GM18505 (cell line): ENCODE measurements around the gene COG3.

Experiments used
- ATAC-seq: cut with Tn5 transposase; IDR thresholded peaks from one replicate; pipeline ENCODE4 v1.9.1; 2021; ENCODE audit not compliant: unreplicated experiment
- POLR2A ChIP-seq: IDR thresholded peaks from 4 replicates; pipeline ENCODE4 v1.6.1; 2011; ENCODE audit warnings: borderline replicate concordance; ENCODE audit not compliant: insufficient read depth, insufficient read length; ENCODE audit errors: extremely low read depth

The COG3 gene

DNA sequence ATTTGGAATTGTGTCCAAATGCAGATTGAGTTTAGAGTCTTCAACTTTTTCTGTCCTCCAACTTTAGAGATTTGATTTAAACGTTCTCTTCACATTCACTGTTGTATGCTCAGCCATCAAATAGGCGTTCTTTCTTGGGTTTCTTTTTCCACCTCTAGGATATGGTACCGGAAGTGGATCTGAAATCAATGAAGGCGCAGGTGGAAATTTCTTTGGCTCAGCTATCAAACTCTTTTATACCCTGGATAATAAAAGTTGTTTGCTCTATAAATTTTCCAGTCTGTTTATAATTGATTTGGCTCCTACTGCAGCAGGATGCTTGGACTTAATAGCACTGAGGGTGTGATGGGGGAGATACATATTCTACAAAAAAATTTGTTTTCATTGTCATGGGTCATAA lies 1.6 kb downstream of the COG3 start:
- no peak for TF ChIP-seq POLR2A
- no peak for ATAC-seq

DNA sequence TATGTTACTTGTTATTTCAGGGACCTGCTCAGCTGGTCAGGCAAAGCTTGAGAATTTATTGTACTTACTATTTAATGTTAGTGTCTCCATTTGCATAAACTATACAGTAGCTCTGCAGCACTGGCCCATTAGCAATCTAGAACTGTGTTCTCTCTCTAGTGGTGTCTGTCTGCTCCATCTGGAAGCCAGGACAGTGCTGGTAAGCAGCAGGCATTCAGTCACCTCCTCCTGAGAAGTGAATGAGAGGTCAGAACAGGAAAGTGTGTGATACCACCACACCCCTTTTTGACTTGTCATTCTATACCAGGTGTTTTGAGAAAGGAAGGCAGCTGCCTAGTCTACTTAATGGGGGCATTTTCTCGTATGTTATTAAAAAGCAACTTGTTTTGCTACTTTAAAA lies 3.9 kb downstream of the COG3 start:
- TF ChIP-seq POLR2A, result no peak
- ATAC-seq, result no peak

DNA sequence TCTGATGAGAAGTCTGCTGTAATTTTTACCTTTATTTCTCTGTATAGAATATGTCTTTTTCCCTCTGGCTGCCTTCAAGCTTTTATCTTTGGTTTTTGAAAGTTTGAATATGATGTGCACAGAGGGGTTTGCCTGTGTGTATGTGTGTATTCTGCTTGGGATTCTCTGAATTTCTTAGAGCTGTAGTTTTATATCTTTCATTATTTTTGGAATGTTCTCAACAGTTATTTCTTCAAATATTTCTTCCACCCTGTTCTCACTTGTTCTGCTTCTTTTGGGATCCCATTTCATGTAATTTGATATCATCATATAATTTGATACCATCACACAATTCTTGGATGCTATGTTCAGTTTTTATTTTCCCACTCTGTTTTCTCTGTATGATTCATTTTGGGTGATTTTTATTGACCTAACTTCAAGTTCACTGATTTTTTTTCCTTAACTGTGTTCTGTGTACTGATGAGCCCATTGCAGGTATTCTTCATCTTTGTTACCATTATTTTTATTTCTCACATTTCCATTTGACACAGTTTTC lies 7.5 kb downstream of the COG3 start:
- TF ChIP-seq POLR2A, result no peak
- no peak for ATAC-seq

DNA sequence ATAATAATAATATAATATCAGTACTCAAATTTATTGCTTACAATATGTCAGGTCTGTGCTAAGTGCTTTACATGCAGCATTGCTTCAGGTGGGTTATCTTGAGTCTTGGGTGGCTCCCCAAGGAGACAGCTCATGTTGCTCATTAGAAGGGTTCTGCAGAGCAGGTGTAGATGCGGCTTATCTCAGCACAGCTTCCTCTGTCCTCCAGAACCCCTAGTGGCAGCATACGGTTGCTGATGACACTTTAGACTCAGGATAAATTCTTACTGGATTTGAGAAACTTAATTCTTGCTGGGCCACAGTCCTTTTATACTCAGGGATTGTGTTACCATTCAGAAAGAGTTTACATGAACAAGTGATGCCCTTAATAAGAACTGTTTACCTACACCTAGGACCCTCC lies 8.9 kb downstream of the COG3 start:
- TF ChIP-seq POLR2A, result no peak
- ATAC-seq, result no peak

DNA sequence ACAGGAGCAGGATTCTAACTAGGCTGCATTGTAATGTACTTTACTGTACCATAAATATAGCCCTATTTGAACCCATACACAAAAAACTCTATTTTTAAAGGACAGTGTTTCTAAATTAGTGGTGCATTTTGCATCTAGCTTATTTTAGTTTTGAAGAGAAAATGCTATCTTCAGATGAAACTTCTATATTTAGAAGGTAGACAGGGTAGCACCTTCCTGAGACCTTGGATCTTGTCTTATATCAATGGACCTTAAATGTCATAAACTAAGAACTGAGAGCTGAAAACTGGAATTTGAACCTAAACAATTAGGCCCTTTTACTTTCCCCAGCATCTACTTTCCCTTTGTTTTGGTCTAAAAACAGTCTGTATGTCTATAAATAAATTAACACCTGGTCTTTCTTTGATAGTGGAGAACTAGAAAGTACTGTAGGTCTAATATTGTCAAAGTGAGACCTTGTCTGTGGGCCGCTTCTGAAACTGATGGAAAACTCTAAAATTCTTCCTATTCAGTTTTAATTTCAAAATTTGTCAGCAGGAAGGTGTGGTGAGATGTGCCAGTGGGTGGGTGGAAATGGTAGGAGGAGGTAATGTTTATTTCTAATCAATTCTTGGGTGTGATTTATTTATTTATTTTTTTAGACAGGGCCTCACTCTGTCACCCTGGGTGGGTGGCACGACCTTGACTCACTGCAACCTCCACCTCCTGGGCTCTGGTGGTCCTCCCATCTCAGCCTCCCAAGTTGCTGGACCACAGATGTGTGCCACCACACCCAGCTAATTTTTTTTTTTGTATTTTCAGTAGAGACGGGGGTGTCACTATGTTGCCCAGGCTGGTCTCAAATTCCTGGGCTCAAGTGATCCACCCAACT lies 10.1 kb downstream of the COG3 start:
- TF ChIP-seq POLR2A, result no peak
- ATAC-seq, result no peak

DNA sequence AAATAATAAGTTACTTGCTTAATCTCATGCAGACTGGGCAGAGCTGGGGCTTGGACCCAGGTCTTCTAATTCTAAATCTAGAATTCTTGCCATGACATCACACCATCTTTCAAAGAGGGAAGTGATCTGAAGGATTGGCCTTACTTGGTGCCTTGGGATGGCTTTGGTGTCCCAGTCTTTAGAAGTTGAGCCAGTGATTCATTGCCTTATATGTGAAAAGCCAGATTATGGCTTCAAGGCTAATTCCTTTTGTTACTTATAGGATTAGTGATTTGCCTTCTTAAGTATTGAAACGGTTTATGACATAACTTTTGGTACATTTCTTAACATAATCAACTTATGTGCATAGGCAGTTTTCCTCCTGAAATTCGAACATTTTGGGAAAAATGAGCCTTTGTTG lies 14.9 kb downstream of the COG3 start:
- TF ChIP-seq POLR2A, result no peak
- ATAC-seq, result no peak

DNA sequence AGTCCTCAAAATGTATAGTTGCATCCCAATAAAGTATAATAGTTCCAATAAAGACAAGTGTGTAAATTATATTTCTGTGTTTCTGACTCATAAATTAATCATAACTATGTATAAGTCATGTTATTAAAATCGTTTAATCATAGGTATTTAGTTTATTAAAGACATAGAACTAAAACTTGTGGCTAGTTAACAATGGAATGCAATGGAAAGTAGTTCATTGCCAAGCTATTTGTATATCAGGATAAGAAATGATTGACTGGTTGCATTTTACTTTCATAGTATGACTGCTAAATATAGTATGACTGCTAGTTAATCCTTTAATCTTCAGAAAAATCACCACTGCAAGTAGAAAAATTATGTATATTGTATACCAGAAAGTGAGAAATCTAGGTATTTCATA lies 16.9 kb downstream of the COG3 start:
- TF ChIP-seq POLR2A, result no peak
- no peak for ATAC-seq

DNA sequence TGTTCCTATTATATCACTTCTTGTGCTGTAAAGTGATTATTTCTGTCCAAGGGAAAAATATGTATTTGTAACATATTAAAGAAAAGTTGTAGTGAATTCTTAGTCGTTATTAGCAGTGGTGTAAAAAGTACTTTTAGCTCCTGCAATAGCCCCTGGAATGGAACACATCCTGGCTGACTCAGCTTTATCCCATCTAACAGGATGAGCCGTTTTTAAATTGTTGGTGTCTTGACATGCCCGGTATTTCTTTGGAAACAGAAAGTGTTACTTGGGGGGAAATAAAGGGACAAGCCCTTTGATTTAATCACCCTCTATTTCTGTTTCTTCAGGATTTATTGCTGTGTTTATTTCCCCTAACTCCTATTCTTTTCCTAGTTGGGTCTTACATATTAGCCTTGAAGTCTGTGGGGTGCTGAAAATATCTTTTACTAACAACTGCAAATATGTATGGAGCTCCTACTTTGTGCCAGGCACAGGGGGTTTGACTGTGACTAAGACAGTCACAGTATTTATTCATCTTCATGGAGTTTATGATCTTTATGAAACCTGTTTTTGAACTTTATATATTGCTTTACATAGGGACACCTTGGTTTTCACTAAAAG lies 17.9 kb downstream of the COG3 start:
- ATAC-seq, result no peak
- TF ChIP-seq POLR2A, result no peak

DNA sequence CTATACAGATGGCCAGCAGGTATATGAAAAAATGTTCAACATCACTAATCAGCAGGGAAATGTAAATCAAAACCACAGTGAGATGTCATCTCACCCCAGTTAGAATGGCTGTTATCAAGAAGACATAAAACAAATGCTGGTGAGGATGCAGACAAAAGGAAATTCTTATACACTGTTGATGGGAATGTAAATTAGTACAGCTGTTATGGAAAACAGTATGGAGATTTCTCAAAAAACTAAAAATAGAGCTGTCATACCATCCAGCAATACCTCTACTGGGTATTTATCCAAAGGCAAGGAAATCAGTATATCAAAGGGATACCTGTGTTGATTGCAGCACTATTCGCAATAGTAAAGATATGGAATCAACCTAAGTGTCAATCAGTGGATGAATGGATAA lies 22.9 kb downstream of the COG3 start:
- no peak for TF ChIP-seq POLR2A
- no peak for ATAC-seq

DNA sequence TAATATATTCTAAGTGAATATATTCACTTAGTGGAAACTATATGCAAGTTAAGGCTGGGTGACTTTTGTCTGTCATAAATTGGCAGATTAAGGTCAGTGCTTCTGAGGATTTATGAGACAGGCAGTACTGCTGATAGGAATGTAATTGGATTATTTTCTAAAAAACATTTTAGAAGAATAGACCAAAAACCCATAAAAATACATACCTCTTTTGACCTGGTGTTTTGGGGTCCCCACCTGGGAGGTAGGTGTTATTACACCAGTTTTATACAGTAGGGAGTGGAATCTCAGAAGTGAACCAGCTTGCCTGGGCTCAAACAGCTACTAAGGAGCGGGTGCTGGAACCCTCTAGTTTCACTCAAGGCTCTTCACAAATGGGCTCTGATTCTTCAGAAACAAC lies 25.3 kb downstream of the COG3 start:
- TF ChIP-seq POLR2A, result no peak
- ATAC-seq, result no peak

DNA sequence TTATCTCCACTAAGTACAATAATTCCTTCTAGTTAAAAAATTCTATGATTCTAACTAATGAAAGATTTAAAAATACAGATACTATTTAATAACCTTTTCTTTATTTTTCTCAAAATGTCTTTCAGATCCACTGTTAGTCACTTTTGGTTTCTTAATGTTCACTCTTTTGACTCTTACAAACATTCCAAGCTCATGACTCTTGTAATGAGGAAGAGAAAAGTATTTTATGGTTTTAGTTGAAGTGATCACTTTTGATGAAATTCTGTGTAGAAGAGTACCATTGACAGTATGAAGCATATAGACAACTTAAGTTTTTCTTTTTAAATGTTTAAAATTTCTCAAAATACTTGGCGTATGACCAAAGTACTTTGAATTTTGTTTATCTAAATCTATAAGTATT lies 27.8 kb downstream of the COG3 start:
- ATAC-seq, result no peak
- TF ChIP-seq POLR2A, result no peak

DNA sequence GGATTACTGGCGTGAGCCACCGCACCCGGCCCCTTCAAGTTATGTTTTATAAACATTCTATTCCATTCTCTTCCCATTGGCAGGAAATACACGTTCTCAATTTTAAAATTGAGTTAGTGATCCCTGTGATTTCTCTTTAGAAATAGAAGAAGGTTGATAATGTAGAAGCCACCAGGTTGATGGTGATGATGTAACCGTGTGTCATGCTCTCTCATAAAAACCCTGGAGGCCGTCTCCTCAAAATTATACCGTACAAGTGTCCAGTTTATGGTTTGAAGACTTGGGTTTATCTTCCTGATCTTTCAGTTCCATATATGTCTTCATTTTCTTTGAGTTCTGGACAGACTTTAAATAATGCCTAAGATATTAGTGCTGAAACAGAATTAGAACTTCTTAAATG lies 32.2 kb downstream of the COG3 start:
- no peak for TF ChIP-seq POLR2A
- no peak for ATAC-seq

DNA sequence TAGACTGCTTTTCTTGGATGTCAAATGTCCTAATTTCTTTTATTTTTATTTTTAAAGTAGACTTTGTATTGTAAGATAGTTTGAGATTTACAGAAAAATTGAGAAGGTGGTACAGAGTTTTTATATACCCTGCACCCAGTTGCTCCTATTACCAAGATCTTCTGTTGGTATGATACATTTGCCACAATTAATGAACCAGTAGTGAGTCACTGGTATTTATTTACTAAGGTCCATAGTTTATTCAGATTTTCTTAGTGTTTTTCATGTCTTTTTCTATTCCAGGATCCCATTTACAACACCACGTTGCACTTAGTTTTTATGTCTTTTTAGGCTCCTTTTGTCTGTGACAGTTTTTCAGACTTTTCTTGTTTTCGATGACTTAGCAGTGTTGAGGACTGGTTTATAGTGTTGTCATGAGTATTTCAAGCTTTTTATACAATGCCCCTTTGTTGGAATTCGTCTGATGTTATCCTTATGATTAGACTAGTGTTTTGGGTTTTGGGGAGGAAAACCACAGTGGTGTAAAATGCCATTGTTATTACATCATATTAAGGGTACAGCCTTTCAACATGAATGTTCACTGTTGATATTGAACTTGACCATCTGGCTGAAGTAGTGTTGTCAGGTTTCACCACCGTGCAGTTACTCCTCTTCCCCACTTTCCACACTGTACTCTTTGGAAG lies 35.9 kb downstream of the COG3 start:
- ATAC-seq, result no peak
- no peak for TF ChIP-seq POLR2A

DNA sequence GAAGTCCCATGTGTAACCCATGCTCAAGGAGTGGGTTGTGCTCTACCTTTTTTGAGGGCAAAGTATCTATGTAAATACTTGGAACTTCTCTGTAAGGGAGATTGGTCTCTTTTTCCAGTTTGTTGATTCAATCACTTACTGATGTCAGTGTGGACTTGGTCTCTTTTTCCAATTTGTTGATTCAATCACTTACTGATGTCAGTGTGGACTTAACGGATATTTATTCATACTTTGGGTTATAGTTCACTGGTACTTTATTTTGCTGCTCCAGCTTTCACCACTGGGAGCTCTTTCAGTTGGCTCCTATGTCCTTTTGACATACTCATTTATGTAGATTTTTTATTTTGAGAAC lies 36.4 kb downstream of the COG3 start:
- no peak for TF ChIP-seq POLR2A
- ATAC-seq, result no peak
